GM23248 (cell line): Measurements from ENCODE around the gene ZBTB20.

Experiments
- EZH2 ChIP-seq: fragments of 200-600 bp; sonication (generic); IDR thresholded peaks from 2 replicates; pipeline ENCODE4 v1.6.1; 2018; ENCODE audit warnings: antibody characterized with exemption, mild to moderate bottlenecking; ENCODE audit not compliant: insufficient read depth, poor library complexity, severe bottlenecking
- EZH2phosphoT487 ChIP-seq: fragments of 200-600 bp; sonication (generic); IDR thresholded peaks from 2 replicates; pipeline ENCODE4 v1.6.1; 2018; ENCODE audit warnings: antibody characterized with exemption, moderate library complexity, mild to moderate bottlenecking, low read depth; ENCODE audit not compliant: insufficient read depth

DNA sequence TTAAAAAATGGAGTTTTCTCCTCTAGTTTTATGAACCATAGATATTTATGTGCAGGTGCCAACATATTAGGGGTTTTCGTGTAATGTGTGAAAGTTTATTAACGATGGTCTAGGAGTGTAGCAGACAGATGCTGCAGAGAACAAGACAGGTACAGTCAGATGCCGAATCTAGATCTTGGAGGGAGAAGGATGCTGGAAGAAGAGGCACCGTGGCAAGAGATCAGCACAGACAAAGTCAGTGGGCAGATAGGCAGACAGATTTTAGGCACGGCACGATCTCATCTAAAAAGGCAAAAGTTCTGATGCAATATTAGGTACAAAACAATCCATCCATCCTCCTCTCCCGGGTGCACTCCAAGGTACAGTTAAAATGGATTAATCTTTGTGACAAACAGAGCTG is 691.7 kb downstream of the ZBTB20 start:
- no peak for TF ChIP-seq EZH2
- no peak for TF ChIP-seq EZH2phosphoT487
